Stimulated activated CD8-positive, alpha-beta memory T cell treated with anti-CD3 and anti-CD28 coated beads, Interleukin-4, amount 100 ng/mL, for 4 hours (primary cell): ENCODE data around the gene KCNJ12.

Experiments
- DNase-seq, 2 donors: peaks; one replicate each; pipeline ENCODE4 v3.0.0-alpha.2; 2020; ENCODE audit warnings: low read depth in 2 of 2, low spot score in 1 of 2

Gene KCNJ12

GRCh38 chr17:21463779-21464407 is 87.7 kb downstream of the KCNJ12 start:
- no peak for DNase-seq

DNA sequence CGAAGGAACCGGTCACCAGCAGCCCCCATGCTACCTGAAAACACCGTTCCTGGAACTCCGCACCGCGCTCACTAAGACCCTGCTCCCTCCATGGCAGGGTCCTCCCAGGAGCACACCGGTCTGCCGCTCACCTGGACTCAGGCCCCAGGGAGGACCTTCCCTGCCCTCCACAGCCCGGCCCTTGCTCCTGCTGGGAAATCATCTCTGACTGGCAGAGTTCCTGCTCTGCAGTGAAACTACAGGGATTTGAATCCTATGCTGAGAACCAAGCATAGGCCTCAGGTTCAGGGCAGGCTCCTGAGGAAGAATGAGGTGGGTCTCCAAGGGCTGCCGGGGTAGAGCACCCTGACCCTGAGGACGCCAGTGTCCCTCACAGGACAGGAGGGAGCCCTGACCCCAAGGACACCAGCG is 88.5 kb downstream of the KCNJ12 start:
- DNase-seq = no peak

GRCh38 chr17:21466550-21466949 is 90.4 kb downstream of the KCNJ12 start:
- no peak for DNase-seq

GRCh38 chr17:21467196-21467595 is 91.0 kb downstream of the KCNJ12 start:
- no peak for DNase-seq

DNA sequence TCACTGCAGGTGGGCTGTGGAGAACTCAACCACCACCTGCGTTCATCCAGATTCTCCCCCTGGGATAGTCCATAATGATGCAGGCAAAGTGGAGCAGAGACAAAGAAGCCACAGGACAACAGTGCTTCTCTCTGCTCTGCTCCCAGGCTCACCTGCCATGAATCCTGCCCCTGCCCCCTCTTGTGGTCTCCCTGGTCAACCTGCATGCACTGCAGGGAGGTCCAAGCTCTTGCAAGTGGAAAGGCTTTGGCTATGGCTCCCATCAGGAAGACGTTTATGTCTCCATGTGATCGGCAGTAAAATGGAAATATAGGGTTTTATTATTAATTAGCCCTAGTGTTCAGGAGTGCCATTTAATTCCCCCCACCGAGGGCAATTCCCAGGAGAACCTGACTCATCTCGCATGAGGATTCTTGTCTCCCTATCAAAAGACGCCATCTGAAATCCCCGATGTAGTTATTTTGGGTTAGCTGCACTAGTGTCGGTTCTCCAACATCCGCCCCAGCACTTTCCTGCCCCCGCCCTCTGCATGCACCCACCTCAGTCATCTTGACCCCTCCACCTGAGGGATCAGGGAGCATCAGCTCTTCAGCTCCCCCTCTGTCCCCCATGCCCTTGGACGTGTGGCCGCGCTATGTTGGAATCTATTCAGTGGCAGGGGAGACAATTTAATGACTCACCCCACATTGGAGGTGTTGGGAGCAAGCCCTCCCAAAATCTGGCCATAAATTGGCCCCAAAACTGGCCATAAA is 91.8 kb downstream of the KCNJ12 start:
- no peak for DNase-seq
